Ishikawa (cell line): ENCODE data around the gene BUD23.

Experiments used
- CREB1 ChIP-seq: IDR thresholded peaks from 2 replicates; pipeline ENCODE4 v1.6.1; 2012; ENCODE audit warnings: low read depth
- EGR1 ChIP-seq: IDR thresholded peaks from 2 replicates; pipeline ENCODE4 v1.6.1; 2012
- EP300 ChIP-seq: IDR thresholded peaks from 2 replicates; pipeline ENCODE4 v1.6.1; 2012; ENCODE audit warnings: borderline replicate concordance
- FOXM1 ChIP-seq: IDR thresholded peaks from 2 replicates; pipeline ENCODE4 v1.6.1; 2012; ENCODE audit warnings: low read depth, borderline replicate concordance
- MAX ChIP-seq: IDR thresholded peaks from 2 replicates; pipeline ENCODE4 v1.6.1; 2012
- RAD21 ChIP-seq: IDR thresholded peaks from 2 replicates; pipeline ENCODE4 v1.6.1; 2012; ENCODE audit warnings: low read depth
- REST ChIP-seq: IDR thresholded peaks from 2 replicates; pipeline ENCODE4 v1.6.1; 2012; ENCODE audit warnings: low read depth, mild to moderate bottlenecking
- TAF1 ChIP-seq: IDR thresholded peaks from 2 replicates; pipeline ENCODE4 v1.6.1; 2012; ENCODE audit warnings: low read depth, mild to moderate bottlenecking
- TCF12 ChIP-seq: IDR thresholded peaks from 2 replicates; pipeline ENCODE4 v1.6.1; 2012; ENCODE audit warnings: low read depth
- TEAD4 ChIP-seq: IDR thresholded peaks from 2 replicates; pipeline ENCODE4 v1.6.1; 2012
- YY1 ChIP-seq: IDR thresholded peaks from 2 replicates; pipeline ENCODE4 v1.6.1; 2012; ENCODE audit warnings: low read depth
- ZBTB7A ChIP-seq: IDR thresholded peaks from 2 replicates; pipeline ENCODE4 v1.6.1; 2012; ENCODE audit warnings: low read depth
- TF ChIP-seq, protein P1 (sequence below): IDR thresholded peaks from 2 replicates; pipeline ENCODE4 v1.6.1; 2012

DNA sequence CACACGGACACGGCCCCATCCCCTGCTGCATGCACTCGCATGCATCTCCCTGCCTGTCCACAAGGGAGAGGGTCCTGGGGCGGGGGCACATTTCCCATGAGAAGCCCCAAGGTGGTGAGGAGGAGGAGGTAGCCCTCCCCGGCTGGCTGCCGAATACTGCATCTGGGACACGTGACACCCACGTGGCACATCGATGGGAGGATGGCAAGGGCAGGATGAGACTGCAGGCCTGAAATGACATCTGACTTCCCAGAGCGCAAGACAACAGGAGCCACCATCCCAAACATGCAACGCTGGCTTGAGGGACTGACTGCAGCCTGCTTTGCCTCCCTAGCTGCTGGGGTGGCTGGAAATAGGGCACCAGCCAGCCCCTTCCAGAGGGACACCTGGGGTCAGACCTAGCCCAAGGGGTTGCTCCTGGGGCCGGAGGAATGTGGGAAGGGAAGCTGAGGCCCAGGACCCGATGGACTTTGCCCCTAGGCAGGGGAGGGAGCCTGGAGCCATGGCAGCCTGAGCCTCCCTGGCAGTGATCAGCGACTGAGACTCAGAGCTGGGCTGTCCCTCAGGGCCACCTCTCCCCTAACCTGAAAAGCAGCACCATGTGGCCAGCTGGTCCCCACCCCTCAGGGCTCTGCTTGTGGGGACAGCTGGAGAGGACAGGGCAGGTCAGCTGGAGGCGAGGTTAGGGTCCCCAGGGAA lies 16.1 kb downstream of the BUD23 start:
- TF ChIP-seq YY1: no peak
- TF ChIP-seq RAD21: no peak
- no peak for TF ChIP-seq EGR1
- no peak for TF ChIP-seq TAF1
- no peak for TF ChIP-seq REST
- TF ChIP-seq, protein P1, sequence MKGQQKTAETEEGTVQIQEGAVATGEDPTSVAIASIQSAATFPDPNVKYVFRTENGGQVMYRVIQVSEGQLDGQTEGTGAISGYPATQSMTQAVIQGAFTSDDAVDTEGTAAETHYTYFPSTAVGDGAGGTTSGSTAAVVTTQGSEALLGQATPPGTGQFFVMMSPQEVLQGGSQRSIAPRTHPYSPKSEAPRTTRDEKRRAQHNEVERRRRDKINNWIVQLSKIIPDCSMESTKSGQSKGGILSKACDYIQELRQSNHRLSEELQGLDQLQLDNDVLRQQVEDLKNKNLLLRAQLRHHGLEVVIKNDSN: no peak
- TF ChIP-seq FOXM1: no peak
- no peak for TF ChIP-seq EP300
- no peak for TF ChIP-seq MAX
- no peak for TF ChIP-seq TCF12
- no peak for TF ChIP-seq CREB1
- TF ChIP-seq ZBTB7A: no peak
- no peak for TF ChIP-seq TEAD4
